Ishikawa (cell line): ENCODE data around the gene SUPT20H.

ENCODE experiments used
- CEBPB ChIP-seq: IDR thresholded peaks from 2 replicates; pipeline ENCODE4 v1.6.1; 2012
- CREB1 ChIP-seq: IDR thresholded peaks from 2 replicates; pipeline ENCODE4 v1.6.1; 2012; ENCODE audit warnings: low read depth
- EP300 ChIP-seq: IDR thresholded peaks from 2 replicates; pipeline ENCODE4 v1.6.1; 2012; ENCODE audit warnings: borderline replicate concordance
- FOXM1 ChIP-seq: IDR thresholded peaks from 2 replicates; pipeline ENCODE4 v1.6.1; 2012; ENCODE audit warnings: low read depth, borderline replicate concordance
- MAX ChIP-seq: IDR thresholded peaks from 2 replicates; pipeline ENCODE4 v1.6.1; 2012
- NFIC ChIP-seq: IDR thresholded peaks from 2 replicates; pipeline ENCODE4 v1.6.1; 2012
- RAD21 ChIP-seq: IDR thresholded peaks from 2 replicates; pipeline ENCODE4 v1.6.1; 2012; ENCODE audit warnings: low read depth
- TAF1 ChIP-seq: IDR thresholded peaks from 2 replicates; pipeline ENCODE4 v1.6.1; 2012; ENCODE audit warnings: low read depth, mild to moderate bottlenecking
- TCF12 ChIP-seq: IDR thresholded peaks from 2 replicates; pipeline ENCODE4 v1.6.1; 2012; ENCODE audit warnings: low read depth
- YY1 ChIP-seq: IDR thresholded peaks from 2 replicates; pipeline ENCODE4 v1.6.1; 2012; ENCODE audit warnings: low read depth
- ZBTB7A ChIP-seq: IDR thresholded peaks from 2 replicates; pipeline ENCODE4 v1.6.1; 2012; ENCODE audit warnings: low read depth
- TF ChIP-seq, protein P1 (sequence below): IDR thresholded peaks from 2 replicates; pipeline ENCODE4 v1.6.1; 2012
- TF ChIP-seq, protein P2 (sequence below): IDR thresholded peaks from 2 replicates; pipeline ENCODE4 v1.6.1; 2012; ENCODE audit warnings: low read depth, mild to moderate bottlenecking

GRCh38 chr13:37027639-37028038 is 31.8 kb downstream of the SUPT20H start:
- TF ChIP-seq FOXM1: no peak
- TF ChIP-seq MAX: no peak
- TF ChIP-seq ZBTB7A: no peak
- TF ChIP-seq, protein P1, sequence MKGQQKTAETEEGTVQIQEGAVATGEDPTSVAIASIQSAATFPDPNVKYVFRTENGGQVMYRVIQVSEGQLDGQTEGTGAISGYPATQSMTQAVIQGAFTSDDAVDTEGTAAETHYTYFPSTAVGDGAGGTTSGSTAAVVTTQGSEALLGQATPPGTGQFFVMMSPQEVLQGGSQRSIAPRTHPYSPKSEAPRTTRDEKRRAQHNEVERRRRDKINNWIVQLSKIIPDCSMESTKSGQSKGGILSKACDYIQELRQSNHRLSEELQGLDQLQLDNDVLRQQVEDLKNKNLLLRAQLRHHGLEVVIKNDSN: no peak
- TF ChIP-seq TCF12: no peak
- TF ChIP-seq RAD21: no peak
- no peak for TF ChIP-seq YY1
- TF ChIP-seq EP300: no peak
- TF ChIP-seq CEBPB: no peak
- TF ChIP-seq, protein P2, sequence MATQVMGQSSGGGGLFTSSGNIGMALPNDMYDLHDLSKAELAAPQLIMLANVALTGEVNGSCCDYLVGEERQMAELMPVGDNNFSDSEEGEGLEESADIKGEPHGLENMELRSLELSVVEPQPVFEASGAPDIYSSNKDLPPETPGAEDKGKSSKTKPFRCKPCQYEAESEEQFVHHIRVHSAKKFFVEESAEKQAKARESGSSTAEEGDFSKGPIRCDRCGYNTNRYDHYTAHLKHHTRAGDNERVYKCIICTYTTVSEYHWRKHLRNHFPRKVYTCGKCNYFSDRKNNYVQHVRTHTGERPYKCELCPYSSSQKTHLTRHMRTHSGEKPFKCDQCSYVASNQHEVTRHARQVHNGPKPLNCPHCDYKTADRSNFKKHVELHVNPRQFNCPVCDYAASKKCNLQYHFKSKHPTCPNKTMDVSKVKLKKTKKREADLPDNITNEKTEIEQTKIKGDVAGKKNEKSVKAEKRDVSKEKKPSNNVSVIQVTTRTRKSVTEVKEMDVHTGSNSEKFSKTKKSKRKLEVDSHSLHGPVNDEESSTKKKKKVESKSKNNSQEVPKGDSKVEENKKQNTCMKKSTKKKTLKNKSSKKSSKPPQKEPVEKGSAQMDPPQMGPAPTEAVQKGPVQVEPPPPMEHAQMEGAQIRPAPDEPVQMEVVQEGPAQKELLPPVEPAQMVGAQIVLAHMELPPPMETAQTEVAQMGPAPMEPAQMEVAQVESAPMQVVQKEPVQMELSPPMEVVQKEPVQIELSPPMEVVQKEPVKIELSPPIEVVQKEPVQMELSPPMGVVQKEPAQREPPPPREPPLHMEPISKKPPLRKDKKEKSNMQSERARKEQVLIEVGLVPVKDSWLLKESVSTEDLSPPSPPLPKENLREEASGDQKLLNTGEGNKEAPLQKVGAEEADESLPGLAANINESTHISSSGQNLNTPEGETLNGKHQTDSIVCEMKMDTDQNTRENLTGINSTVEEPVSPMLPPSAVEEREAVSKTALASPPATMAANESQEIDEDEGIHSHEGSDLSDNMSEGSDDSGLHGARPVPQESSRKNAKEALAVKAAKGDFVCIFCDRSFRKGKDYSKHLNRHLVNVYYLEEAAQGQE: no peak
- TF ChIP-seq CREB1: no peak
- TF ChIP-seq TAF1: no peak
- TF ChIP-seq NFIC: no peak
